HG02973 (cell line): ENCODE results near the gene ERBB4.

Source experiments
- ATAC-seq: cut with Tn5 transposase; IDR thresholded peaks from one replicate; pipeline ENCODE4 v1.9.1; 2021; ENCODE audit warnings: moderate library complexity; ENCODE audit not compliant: unreplicated experiment

The ERBB4 gene

GRCh38 chr2:212538305-212539071, at the start of gene ERBB4:
ERBB4 (minus strand) TSS chr2:212538802; CDS start chr2:212538530, 272 bp downstream.
- no peak for ATAC-seq

GRCh38 chr2:212580117-212580516, 41.5 kb upstream of the ERBB4 start:
- no peak for ATAC-seq

- ATAC-seq: no peak
Measured at GRCh38 chr2:212556296-212556695, 17.7 kb upstream of the ERBB4 start.

GRCh38 chr2:212554233-212554632, 15.6 kb upstream of the ERBB4 start:
- no peak for ATAC-seq

- no peak for ATAC-seq
Measured at GRCh38 chr2:212549941-212550340, 11.3 kb upstream of the ERBB4 start.

- no peak for ATAC-seq
Measured at GRCh38 chr2:212549463-212549862, 10.9 kb upstream of the ERBB4 start.

GRCh38 chr2:212548455-212548819, 9.8 kb upstream of the ERBB4 start:
- ATAC-seq: no peak

- no peak for ATAC-seq
Measured at GRCh38 chr2:212547716-212548454, 9.3 kb upstream of the ERBB4 start.

- ATAC-seq: no peak
Measured at GRCh38 chr2:212546669-212547068, 8.1 kb upstream of the ERBB4 start.

- no peak for ATAC-seq
Measured at GRCh38 chr2:212540341-212540740, 1.7 kb upstream of the ERBB4 start.

GRCh38 chr2:212539072-212539880, 674 bp upstream of the ERBB4 start:
- no peak for ATAC-seq

- ATAC-seq: no peak
Measured at GRCh38 chr2:212537726-212538304, 787 bp downstream of the ERBB4 start.

GRCh38 chr2:212536817-212537725, 1.5 kb downstream of the ERBB4 start:
- ATAC-seq: no peak

- no peak for ATAC-seq
Measured at GRCh38 chr2:212535996-212536816, 2.4 kb downstream of the ERBB4 start.

GRCh38 chr2:212534336-212534735, 4.3 kb downstream of the ERBB4 start:
- ATAC-seq: no peak

GRCh38 chr2:212532585-212532984, 6.0 kb downstream of the ERBB4 start:
- no peak for ATAC-seq

- no peak for ATAC-seq
Measured at GRCh38 chr2:212532087-212532486, 6.5 kb downstream of the ERBB4 start.

- no peak for ATAC-seq
Measured at GRCh38 chr2:212531499-212531898, 7.1 kb downstream of the ERBB4 start.

GRCh38 chr2:212530991-212531390, 7.6 kb downstream of the ERBB4 start:
- no peak for ATAC-seq
